HepG2 (cell line): ENCODE measurements around the gene NFKB2. TPM values are rescaled to one million over a fixed set of nuclear protein-coding genes. Genes with fewer than 3 reads are reported as not detected.

Source experiments
- DBP ChIP-seq: sonication (generic); formaldehyde crosslinking; IDR thresholded peaks from 2 replicates; pipeline ENCODE4 v1.4.0; 2020; ENCODE audit warnings: missing genetic modification reagents; ENCODE audit errors: not compliant biosample characterization
- ELF1 ChIP-seq: sonication (generic); formaldehyde crosslinking; IDR thresholded peaks from 2 replicates; pipeline ENCODE4 v1.4.0; 2020; ENCODE audit warnings: missing genetic modification reagents
- FOSL2 ChIP-seq: sonication (generic); formaldehyde crosslinking; IDR thresholded peaks from 2 replicates; pipeline ENCODE4 v1.4.0; 2020; ENCODE audit warnings: missing genetic modification reagents
- HMGXB3 ChIP-seq: sonication (generic); formaldehyde crosslinking; IDR thresholded peaks from 2 replicates; pipeline ENCODE4 v1.4.0; 2020; ENCODE audit warnings: missing genetic modification reagents, borderline replicate concordance
- IRF9 ChIP-seq: sonication (generic); formaldehyde crosslinking; IDR thresholded peaks from 2 replicates; pipeline ENCODE4 v1.8.0; 2022; ENCODE audit warnings: missing genetic modification reagents, mild to moderate bottlenecking, borderline replicate concordance
- NR2C2 ChIP-seq: sonication (generic); formaldehyde crosslinking; IDR thresholded peaks from 2 replicates; pipeline ENCODE4 v1.4.0; 2020; ENCODE audit warnings: missing genetic modification reagents, mild to moderate bottlenecking, moderate library complexity, borderline replicate concordance
- RXRA ChIP-seq: sonication (generic); formaldehyde crosslinking; IDR thresholded peaks from 2 replicates; pipeline ENCODE4 v1.5.1; 2020; ENCODE audit warnings: missing genetic modification reagents
- SALL1 ChIP-seq: sonication (generic); formaldehyde crosslinking; IDR thresholded peaks from 2 replicates; pipeline ENCODE4 v1.8.0; 2022; ENCODE audit warnings: mild to moderate bottlenecking, missing genetic modification reagents
- TGIF2 ChIP-seq: IDR thresholded peaks from 2 replicates; pipeline ENCODE4 v1.6.1; 2016; ENCODE audit warnings: control low read depth, missing compliant biosample characterization
- XRCC5 ChIP-seq: fragments of 200-400 bp; formaldehyde crosslinking; optimal IDR thresholded peaks from 2 replicates; pipeline ENCODE3; 2017; ENCODE audit warnings: mild to moderate bottlenecking, low read length
- ZNF142 ChIP-seq: sonication (generic); formaldehyde crosslinking; IDR thresholded peaks from 2 replicates; pipeline ENCODE4 v1.4.0; 2020; ENCODE audit warnings: missing genetic modification reagents
- ZSCAN9 ChIP-seq: IDR thresholded peaks from 2 replicates; pipeline ENCODE4 v1.6.1; 2016; ENCODE audit warnings: borderline replicate concordance
- polyA plus RNA-seq, 8 experiments: library from polyadenylated mRNA; depleted of rRNA in 3 of 8; stranded (reverse) in 7 of 8; unstranded in 1 of 8; fragments of >200 nt; fragmentation: Illumina TruSeq in 4 of 8; extraction: Trizol in 4 of 8; gene quantifications; 2 replicates each; pipeline versions ENCODE4 v1.2.1 to v1.2.3, GENCODE V29; 2011 to 2016; ENCODE audit warnings: low read depth in 4 of 8, missing spikeins in 1 of 8, mixed read lengths in 1 of 8; ENCODE audit not compliant: insufficient read depth in 1 of 8
- total RNA-seq, 5 experiments: library from RNA; depleted of rRNA; stranded (reverse); fragments of >200 nt; fragmentation: Illumina TruSeq; extraction: Trizol; gene quantifications; 2 replicates each; pipeline ENCODE4 v1.2.3, GENCODE V29; 2016; ENCODE audit warnings: low read depth in 1 of 5

NFKB2 gene
- total and polyA plus RNA-seq, 2 of the 13 experiments (the other 11 are each of a cell fraction or from before 2014, with no cell fraction given), result 7.7 to 12.5 TPM

GRCh38 chr10:102420714-102421506 is 25.4 kb downstream of the NFKB2 start, which contains the start of gene FBXL15 (continued):
- TF ChIP-seq ZNF142 (CRISPR knock-in tag), result peak; percentile 32; the same call in 1 of the 2 replicates
- peak; percentile 81; the same call in 1 of the 2 replicates for TF ChIP-seq NR2C2 (CRISPR knock-in tag)
- peak; percentile 79 for TF ChIP-seq ELF1
- peak; percentile 69 for TF ChIP-seq DBP (CRISPR knock-in tag)
- TF ChIP-seq HMGXB3 (CRISPR knock-in tag), result 0 out of 2 replicates have a peak, but pooled peaks have one; percentile 61
- TF ChIP-seq IRF9, result peak; percentile 86; the same call in 1 of the 2 replicates
- TF ChIP-seq FOSL2, result peak; percentile 49; the same call in 1 of the 2 replicates
- peak; percentile 89; the same call in 1 of the 2 replicates for TF ChIP-seq SALL1
- TF ChIP-seq ZSCAN9 (CRISPR knock-in tag), result no peak
- peak; percentile 98 for TF ChIP-seq XRCC5
- peak; percentile 70 for TF ChIP-seq RXRA (CRISPR knock-in tag)
- TF ChIP-seq TGIF2 (CRISPR knock-in tag), result peak; percentile 71; the same call in 1 of the 2 replicates
